Measurements from ENCODE around the gene CELA1. TPM values are rescaled to one million over a fixed set of nuclear protein-coding genes. Genes with fewer than 3 reads are reported as not detected.
A peak's percentile ranks its signal among the peaks of the same experiment; 100 is the strongest.
"Not testable (repeated sequence)": the region's sequence is repeated elsewhere in the genome, so short reads cannot be mapped to it uniquely, and the experiment has no call there.

CELA1 gene
- total RNA-seq, 2 experiments from 2014 or later, result 0.85 to 1.2 TPM

DNA sequence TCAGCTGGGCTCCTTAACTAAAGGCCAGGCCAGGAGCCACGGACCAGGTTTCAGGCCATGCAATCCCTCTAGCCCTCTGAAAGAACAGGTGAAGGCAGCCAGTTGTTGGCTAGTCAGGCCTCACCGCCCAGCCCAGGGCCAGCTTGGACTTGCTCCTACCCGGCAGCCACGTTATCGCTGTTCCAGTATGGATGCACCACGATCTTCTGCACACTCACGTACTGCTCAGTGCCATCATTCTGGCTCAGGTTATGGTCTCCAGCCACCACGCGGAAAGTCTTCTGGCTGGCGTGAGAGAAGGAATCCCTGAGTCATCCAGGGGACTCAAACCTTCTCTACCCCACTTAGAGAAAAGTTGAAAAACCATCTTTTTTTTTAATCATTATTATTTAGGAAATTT is 4.1 kb downstream of the CELA1 start:
- TF ChIP-seq, protein P1, sequence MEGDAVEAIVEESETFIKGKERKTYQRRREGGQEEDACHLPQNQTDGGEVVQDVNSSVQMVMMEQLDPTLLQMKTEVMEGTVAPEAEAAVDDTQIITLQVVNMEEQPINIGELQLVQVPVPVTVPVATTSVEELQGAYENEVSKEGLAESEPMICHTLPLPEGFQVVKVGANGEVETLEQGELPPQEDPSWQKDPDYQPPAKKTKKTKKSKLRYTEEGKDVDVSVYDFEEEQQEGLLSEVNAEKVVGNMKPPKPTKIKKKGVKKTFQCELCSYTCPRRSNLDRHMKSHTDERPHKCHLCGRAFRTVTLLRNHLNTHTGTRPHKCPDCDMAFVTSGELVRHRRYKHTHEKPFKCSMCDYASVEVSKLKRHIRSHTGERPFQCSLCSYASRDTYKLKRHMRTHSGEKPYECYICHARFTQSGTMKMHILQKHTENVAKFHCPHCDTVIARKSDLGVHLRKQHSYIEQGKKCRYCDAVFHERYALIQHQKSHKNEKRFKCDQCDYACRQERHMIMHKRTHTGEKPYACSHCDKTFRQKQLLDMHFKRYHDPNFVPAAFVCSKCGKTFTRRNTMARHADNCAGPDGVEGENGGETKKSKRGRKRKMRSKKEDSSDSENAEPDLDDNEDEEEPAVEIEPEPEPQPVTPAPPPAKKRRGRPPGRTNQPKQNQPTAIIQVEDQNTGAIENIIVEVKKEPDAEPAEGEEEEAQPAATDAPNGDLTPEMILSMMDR (IDR thresholded peaks at IDR 0.05), result no peak
- Mint-ChIP-seq H3K36me3 (ENCODE audit: low read depth) (no peaks in the 10 kb centered on the region), H3K4me1 (ENCODE audit: low read depth) (peaks cover 11% of the 10 kb centered on the region), H3K4me3 (no peak overlapping the region), H3K27me3 (no peaks in the 10 kb centered on the region), H3K9me3 (no peaks in the 10 kb centered on the region), H3K27ac (no peak overlapping the region)
- Histone ChIP-seq H3K4me3 (ENCODE audit: low read length) (no peak overlapping the region), H3K27me3 (ENCODE audit: control insufficient read depth in 1 of 2, insufficient read depth in 2 of 2, low read length in 2 of 2) (no peaks in the 10 kb centered on the region), H3K27ac (ENCODE audit: low read depth in 1 of 2, low read length in 2 of 2) (no peak overlapping the region), H3K36me3 (ENCODE audit: insufficient read depth, low read length) (no peaks in the 10 kb centered on the region), H3K9me3 (ENCODE audit: control insufficient read depth in 1 of 2, insufficient read depth in 1 of 2, low read length in 2 of 2) (no peaks in the 10 kb centered on the region), H3K4me1 (ENCODE audit: insufficient read depth, low read length) (peaks cover 17% of the 10 kb centered on the region)
- POLR2A ChIA-PET, result interaction anchor here (1.6 to 4.4 kb wide), 6 partner anchors 13 to 124 kb away, joined by 3 to 82 read pairs (median 14); partner anchors contain the start of genes BIN2, POU6F1 and SMAGP
- ATAC-seq (ENCODE audit: poor library complexity) (no peak), DNase-seq (no peak)
- intact Hi-C loops (cut with DNase I, micrococcal nuclease), result loop anchor here in 1 of 2 experiments (5.0 to 10.0 kb wide), 2 partner anchors 295 to 578 kb away; partner anchors contain the start of genes ATF1 and LETMD1
- CTCF ChIA-PET, result interaction anchor here (1.7 to 4.6 kb wide), 5 partner anchors 10 to 72 kb away, joined by 4 to 57 read pairs (median 16); partner anchors contain the start of genes BIN2 and SMAGP

DNA sequence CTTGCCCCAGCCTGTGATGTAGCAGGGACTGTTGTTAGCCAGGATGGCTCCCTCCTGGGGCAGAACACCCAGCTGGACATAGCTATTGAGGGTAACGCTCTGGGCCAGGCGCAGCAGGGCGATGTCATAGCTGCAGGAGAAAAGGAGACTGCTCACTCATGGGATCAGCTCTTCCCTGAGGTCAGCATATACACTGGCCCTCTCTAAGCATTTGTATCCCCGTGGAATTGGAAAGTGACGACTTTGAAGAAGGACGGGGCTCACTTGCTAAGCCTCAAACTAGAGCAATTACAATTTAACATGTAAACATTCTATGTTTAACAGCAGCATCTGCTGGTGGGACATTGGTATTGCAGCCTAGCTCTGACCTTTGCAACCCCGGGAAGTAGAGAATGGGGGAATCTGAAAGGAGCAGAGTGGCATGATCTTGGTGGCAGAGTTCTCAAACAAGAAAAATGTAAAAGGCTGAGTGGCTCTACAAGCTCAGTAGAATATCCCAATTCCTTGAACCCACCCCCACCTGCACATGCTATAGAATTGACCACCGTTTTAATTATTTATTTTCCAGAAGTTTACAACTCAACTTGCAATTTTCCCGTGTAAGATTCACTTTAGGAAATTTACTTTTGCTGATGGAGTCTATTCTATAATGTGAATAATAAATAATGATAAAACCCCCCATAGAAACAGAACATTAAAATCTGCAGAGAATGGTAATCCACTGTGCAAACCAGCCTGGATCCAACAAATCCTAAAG is 5.0 kb downstream of the CELA1 start:
- H3K4me3 ChIP-seq (ENCODE audit: low read length), result no peak overlapping the region
- ATAC-seq (ENCODE audit: poor library complexity) (peak; percentile 98), DNase-seq (peak; percentile 57 to 86 (median 65))
- H3K27ac ChIP-seq (ENCODE audit: low read depth in 1 of 2, low read length in 2 of 2), result no peak overlapping the region
- no peaks in the 10 kb centered on the region for H3K36me3 Mint-ChIP-seq (ENCODE audit: low read depth)
- POLR2A ChIA-PET, result interaction anchor here (0.7 to 4.4 kb wide), 23 partner anchors 9 to 123 kb away, joined by 3 to 82 read pairs (median 5); partner anchors contain the start of genes BIN2, DAZAP2, POU6F1 and SMAGP
- peak overlapping the region; percentile 51 for H3K27ac Mint-ChIP-seq
- intact Hi-C loops (cut with DNase I, micrococcal nuclease), result loop anchor here (1.0 to 10.0 kb wide), 7 partner anchors 22 to 577 kb away; partner anchors contain the start of genes ATF1 (in 1 of the 2) and LETMD1 (in 1 of the 2)
- no peaks in the 10 kb centered on the region for H3K36me3 ChIP-seq (ENCODE audit: insufficient read depth, low read length)
- H3K4me3 Mint-ChIP-seq, result peak overlapping the region; percentile 42
- no peaks in the 10 kb centered on the region for H3K27me3 Mint-ChIP-seq
- H3K27me3 ChIP-seq (ENCODE audit: control insufficient read depth in 1 of 2, insufficient read depth in 2 of 2, low read length in 2 of 2), result no peaks in the 10 kb centered on the region
- peaks cover 11% of the 10 kb centered on the region for H3K4me1 Mint-ChIP-seq (ENCODE audit: low read depth)
- peaks cover 17% of the 10 kb centered on the region for H3K4me1 ChIP-seq (ENCODE audit: insufficient read depth, low read length)
- TF ChIP-seq, protein P1 (IDR thresholded peaks at IDR 0.05), result peak; percentile 97
- H3K9me3 Mint-ChIP-seq, result no peaks in the 10 kb centered on the region
- CTCF ChIA-PET, result interaction anchor here (0.6 to 4.6 kb wide), 23 partner anchors 8 to 294 kb away, joined by 3 to 57 read pairs (median 6); partner anchors contain the start of genes BIN2, POU6F1 and SMAGP
- no peaks in the 10 kb centered on the region for H3K9me3 ChIP-seq (ENCODE audit: control insufficient read depth in 1 of 2, insufficient read depth in 1 of 2, low read length in 2 of 2)

DNA sequence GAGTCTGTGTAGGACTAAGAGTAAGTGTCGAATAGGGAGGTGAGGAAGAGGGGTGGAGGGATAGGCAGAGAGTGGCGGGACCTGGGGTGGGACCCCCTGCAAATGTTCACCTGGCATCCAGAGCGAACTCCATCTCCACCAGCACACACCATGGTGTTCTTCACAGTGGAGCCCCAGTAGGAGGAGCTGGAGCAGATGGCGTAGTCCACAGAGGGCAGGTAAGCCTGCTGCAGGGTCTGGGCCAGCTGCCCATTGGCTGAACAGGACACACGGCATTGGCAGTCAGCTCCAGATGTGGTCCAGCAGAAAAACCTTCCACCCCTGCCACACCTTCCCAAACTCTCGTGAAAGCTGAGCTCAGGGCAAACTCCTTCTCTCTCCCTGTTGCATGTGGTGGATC is 6.7 kb downstream of the CELA1 start:
- Histone ChIP-seq H3K27me3 (ENCODE audit: control insufficient read depth in 1 of 2, insufficient read depth in 2 of 2, low read length in 2 of 2) (no peaks in the 10 kb centered on the region), H3K9me3 (ENCODE audit: control insufficient read depth in 1 of 2, insufficient read depth in 1 of 2, low read length in 2 of 2) (no peaks in the 10 kb centered on the region), H3K36me3 (ENCODE audit: insufficient read depth, low read length) (no peaks in the 10 kb centered on the region), H3K4me3 (ENCODE audit: low read length) (no peak overlapping the region), H3K4me1 (ENCODE audit: insufficient read depth, low read length) (peaks cover 17% of the 10 kb centered on the region), H3K27ac (ENCODE audit: low read depth in 1 of 2, low read length in 2 of 2) (no peak overlapping the region)
- Mint-ChIP-seq H3K4me1 (ENCODE audit: low read depth) (peaks cover 13% of the 10 kb centered on the region), H3K36me3 (ENCODE audit: low read depth) (no peaks in the 10 kb centered on the region), H3K9me3 (no peaks in the 10 kb centered on the region), H3K4me3 (no peak overlapping the region), H3K27me3 (no peaks in the 10 kb centered on the region), H3K27ac (no peak overlapping the region)
- ATAC-seq (ENCODE audit: poor library complexity), result no peak
- CTCF ChIA-PET, result interaction anchor here (2.4 to 4.6 kb wide), 3 partner anchors 17 to 69 kb away, joined by 31 to 57 read pairs (median 52); partner anchors contain the start of genes BIN2 and SMAGP
- TF ChIP-seq, protein P1 (IDR thresholded peaks at IDR 0.05), result no peak
- intact Hi-C loops (cut with DNase I, micrococcal nuclease), result loop anchor here in 1 of 2 experiments (2.0 to 10.0 kb wide), 3 partner anchors 31 to 575 kb away; partner anchors contain the start of genes ATF1 and LETMD1
- DNase-seq, result no peak
- POLR2A ChIA-PET, result interaction anchor here (1.9 to 4.4 kb wide), 4 partner anchors 13 to 100 kb away, joined by 5 to 82 read pairs (median 28); partner anchors contain the start of genes BIN2 and SMAGP

DNA sequence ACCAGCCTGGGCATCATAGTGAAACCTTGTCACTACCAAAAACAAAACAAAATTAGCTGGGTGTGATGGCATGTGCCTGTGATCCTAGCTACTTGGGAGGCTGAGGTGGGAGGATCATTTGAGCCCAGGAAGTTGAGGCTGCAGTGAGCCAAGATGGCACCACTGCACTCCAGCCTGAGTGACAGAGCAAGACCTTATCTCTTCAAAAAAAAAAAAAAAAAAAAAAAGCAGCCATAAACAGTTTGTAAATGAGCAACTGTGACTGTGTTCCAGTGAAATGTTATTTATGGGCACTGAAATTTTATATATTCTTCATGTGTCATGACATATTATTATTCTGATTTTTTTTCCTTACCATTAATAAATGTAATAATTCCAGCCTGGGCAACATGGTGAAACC is 9.1 kb downstream of the CELA1 start:
- CTCF ChIA-PET, H3K27ac Mint-ChIP-seq: not testable (repeated sequence)
- POLR2A ChIA-PET, result interaction anchor here (0.6 kb wide), 1 partner anchor 640 kb away, joined by 3 read pairs; no protein-coding TSS in a partner anchor

More for the DNA sequence above, 9.1 kb downstream of the CELA1 start:
- H3K4me3 Mint-ChIP-seq; H3K36me3 Mint-ChIP-seq (ENCODE audit: low read depth); H3K9me3 ChIP-seq (ENCODE audit: control insufficient read depth in 1 of 2, insufficient read depth in 1 of 2, low read length in 2 of 2); H3K27me3 Mint-ChIP-seq; H3K36me3 ChIP-seq (ENCODE audit: insufficient read depth, low read length); H3K27me3 ChIP-seq (ENCODE audit: control insufficient read depth in 1 of 2, insufficient read depth in 2 of 2, low read length in 2 of 2); DNase-seq; H3K27ac ChIP-seq (ENCODE audit: low read depth in 1 of 2, low read length in 2 of 2); H3K4me3 ChIP-seq (ENCODE audit: low read length); ATAC-seq (ENCODE audit: poor library complexity); H3K9me3 Mint-ChIP-seq; intact Hi-C loops (cut with DNase I, micrococcal nuclease): not testable (repeated sequence)
- peaks cover 22% of the 10 kb centered on the region for H3K4me1 Mint-ChIP-seq (ENCODE audit: low read depth)
- H3K4me1 ChIP-seq (ENCODE audit: insufficient read depth, low read length), result peaks cover 17% of the 10 kb centered on the region
